LHCN-M2 (cell line): ENCODE measurements around the gene CELA2B. TPM values are rescaled to one million over a fixed set of nuclear protein-coding genes. Genes with fewer than 3 reads are reported as not detected.
"Not testable (repeated sequence)": the region's sequence is repeated elsewhere in the genome, so short reads cannot be mapped to it uniquely, and the experiment has no call there.

Experiments
- DNase-seq: peaks from one replicate; pipeline ENCODE4 v3.0.0-alpha.2; 2012; ENCODE audit warnings: low read depth
- total RNA-seq: library from RNA; depleted of rRNA; stranded (reverse); fragments of >200 nt; gene quantifications from 2 replicates; pipeline ENCODE4 v1.2.3, GENCODE V29; 2014

Gene CELA2B
- total RNA-seq, 1 experiment from 2014 or later, result not detected

DNA sequence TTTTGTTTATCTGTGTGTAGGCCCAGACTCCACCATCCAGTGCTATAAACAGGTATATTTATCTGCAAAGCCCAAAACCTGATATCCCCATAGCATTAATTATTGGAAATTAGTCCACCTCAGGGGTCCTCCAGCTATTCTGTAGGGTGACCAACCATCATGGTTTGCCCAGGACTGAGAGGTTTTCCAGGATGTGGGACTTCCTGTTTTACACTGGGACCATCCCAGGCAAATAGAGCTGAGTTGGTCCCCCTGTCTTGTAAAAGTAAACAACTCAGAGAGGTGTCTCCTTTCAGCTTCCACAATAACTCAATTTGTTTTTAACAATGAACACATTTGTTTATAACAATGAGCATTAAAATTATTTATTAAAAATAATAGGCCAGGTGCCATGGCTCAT lies 7.8 kb upstream of the CELA2B start:
- no peak for DNase-seq

DNA sequence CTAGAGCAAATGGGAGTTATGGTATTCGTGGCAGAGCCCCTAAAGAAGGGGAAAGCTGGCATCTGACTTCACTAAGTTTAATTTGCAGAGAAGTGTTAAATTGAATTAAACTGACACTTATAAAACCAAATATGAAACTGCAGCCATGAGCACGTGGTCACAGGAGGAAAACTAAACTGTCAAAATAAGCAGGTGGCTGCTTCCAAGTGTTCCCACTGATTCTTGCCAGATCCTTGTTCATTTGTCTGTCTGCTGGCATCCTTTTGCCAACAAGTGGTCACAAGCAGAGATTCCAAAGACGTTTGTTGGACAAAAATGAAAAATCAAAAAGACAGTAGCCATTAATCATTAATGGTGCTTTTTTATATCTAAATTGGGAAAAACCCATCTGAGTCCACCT lies 6.5 kb upstream of the CELA2B start:
- no peak for DNase-seq

- peak; percentile 38 for DNase-seq
Observed at GRCh38 chr1:15469821-15470448, 6.0 kb upstream of the CELA2B start.

- DNase-seq, result not testable (repeated sequence)
Observed at GRCh38 chr1:15471067-15471466, 4.8 kb upstream of the CELA2B start.

GRCh38 chr1:15471723-15472122 lies 4.2 kb upstream of the CELA2B start:
- not testable (repeated sequence) for DNase-seq

DNA sequence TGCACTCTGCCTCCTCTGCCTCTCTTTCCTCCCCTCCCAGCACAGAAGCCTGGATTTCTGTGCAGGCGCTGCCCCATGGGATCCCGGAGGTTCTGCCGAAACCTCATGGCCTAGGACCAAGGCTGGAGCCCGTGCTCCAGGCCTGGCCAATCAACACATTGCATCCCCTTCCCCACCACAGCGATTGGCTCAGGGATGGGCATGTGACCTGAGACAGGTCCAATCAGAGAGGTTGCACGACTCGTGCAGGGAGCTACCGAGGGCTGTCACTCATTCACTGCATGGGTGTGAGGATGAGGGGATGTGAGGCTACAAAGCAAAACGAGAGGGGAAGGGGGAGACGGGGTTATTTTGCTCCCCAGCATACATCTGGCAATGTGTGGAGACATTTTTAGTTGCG lies 3.3 kb upstream of the CELA2B start:
- DNase-seq, result no peak

- no peak for DNase-seq
Observed at GRCh38 chr1:15476927-15477326, 1.0 kb downstream of the CELA2B start.

DNA sequence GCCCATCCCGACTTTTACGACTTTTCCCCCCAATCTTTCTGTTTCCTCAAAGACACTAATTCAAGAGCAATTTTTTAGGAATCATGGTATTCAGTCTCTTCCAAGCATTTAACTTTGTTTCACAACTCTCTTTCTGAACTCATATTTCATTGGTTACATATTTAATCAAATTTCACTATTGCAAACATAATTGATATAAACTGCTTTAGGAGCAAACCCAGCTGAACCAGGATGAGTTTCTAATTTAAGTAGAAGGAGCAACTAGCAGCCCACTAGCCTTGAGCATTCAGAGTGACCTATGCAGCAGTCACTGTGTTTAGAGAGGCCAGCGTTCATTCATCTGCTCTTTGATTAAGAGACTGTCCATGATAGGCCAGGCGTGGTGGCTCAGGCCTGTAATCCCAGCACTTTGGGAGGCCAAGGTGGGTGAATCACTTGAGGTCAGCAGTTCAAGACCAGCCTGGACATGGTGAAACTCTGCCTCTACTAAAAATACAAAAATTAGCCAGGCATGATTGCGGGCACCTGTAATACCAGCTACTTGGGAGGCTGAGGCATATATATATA lies 1.8 kb downstream of the CELA2B start:
- DNase-seq, result no peak

DNA sequence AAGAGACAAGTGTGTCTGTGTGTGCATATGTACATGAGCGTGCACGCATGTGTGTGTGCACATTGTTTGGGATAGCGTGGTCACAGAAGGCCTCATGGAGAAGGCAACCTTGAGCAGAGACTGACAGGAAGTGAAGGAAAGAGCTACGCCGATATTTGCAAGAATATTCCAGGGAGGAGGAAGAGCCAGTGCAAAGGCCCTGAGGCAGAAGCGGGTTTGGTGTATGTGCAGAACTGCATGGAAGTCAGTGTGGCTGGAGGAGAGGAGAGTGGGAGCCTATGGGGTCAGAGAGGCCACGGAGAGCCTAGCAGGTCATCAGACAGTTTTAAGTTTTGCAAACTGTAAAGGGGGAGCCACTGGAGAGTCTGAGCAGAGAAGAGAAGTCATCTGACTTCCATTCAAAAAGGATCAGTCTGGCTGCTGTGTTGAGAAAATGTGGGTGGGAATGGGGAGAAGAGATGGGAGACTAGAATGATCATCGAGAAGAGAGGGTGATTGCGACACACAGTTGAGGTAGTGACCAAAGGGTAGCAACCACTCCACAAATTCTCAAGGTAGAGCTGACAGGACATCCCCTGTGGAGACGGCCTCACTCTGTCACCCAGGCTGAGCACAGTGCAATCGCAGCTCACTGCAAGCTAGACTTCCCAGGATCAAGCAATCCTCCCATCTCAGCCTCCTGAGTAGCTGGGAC lies 3.9 kb downstream of the CELA2B start:
- no peak for DNase-seq

DNA sequence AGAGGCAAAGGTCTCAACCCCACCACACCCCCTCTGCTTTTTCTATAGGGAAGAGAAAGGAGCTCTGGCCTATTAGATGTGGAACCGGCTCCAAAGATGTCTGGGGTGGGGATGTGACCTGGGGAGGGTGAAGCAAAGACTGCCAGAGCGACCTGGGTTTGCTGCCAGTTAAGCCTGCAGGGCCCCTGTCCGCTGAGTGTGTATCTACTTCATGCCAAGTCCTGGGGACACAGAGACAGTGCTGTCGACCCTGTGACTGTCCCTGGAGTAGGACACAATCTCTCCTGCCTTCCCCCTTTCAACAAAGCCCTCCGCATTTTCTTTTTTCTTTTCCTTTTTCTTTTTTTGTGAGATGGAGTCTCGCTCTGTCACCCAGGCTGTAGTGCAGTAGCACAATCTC lies 6.6 kb downstream of the CELA2B start:
- not testable (repeated sequence) for DNase-seq

- not testable (repeated sequence) for DNase-seq
Observed at GRCh38 chr1:15482983-15483543, 7.2 kb downstream of the CELA2B start.

- no peak for DNase-seq
Observed at GRCh38 chr1:15483971-15484370, 8.1 kb downstream of the CELA2B start.

GRCh38 chr1:15484443-15484842 lies 8.5 kb downstream of the CELA2B start:
- DNase-seq, result not testable (repeated sequence)

DNA sequence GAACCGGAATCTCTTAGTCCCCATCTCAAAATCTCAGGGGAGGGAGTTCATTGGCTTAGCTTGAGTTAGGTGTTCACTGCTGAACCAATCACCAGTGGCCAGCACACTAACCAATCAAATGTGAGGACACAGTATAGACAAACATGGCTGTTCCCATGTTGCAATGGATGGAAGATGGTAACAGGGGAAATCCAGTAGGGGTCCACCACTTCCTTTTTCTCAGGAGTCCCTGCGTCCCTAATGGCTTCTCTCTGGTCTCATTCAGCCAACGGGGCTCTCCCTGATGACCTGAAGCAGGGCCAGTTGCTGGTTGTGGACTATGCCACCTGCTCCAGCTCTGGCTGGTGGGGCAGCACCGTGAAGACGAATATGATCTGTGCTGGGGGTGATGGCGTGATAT lies 9.7 kb downstream of the CELA2B start:
- no peak for DNase-seq

GRCh38 chr1:15486844-15487610 lies 11.1 kb downstream of the CELA2B start:
- DNase-seq, result not testable (repeated sequence)

DNA sequence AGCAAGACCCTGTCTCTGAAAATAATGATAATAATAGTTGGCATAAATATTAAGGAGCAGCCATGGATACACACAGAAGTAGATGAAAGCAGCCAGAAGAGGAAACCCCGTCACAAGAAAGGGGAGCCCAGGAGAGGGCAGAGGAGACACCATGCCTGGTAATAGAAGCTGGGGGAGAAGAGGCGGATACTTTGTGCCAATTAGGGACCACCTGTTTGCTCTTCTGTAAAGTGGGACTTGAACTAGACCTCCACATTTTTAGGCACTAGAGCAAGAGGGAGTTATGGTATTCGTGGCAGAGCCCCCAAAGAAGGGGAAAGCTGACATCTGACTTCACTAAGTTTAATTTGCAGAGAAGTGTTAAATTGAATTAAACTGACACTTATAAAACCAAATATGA lies 12.5 kb downstream of the CELA2B start:
- no peak for DNase-seq

GRCh38 chr1:15489052-15489736 lies 13.3 kb downstream of the CELA2B start:
- peak; percentile 69 for DNase-seq

GRCh38 chr1:15491010-15491409 lies 15.1 kb downstream of the CELA2B start:
- peak; percentile 2 for DNase-seq

DNA sequence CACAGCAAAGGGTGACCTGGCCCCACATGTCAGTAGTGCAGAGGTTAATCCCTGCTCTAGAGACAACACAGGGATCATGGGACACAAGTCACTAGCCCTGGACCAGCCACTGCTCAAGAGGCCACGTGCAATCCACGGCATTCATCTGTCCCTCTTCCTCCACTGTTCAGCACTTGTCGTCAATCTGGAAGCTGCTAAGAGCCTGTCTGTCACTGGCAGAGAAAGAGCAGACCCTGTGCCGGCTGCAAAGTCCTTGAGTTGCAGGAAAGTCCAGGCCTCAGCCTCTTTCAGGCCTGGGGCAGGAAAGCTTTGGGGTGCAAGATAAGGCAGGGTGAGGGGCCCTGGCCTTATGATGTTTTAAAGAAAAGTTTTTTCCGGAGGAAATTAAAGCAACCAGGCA lies 16.7 kb downstream of the CELA2B start:
- no peak for DNase-seq

DNA sequence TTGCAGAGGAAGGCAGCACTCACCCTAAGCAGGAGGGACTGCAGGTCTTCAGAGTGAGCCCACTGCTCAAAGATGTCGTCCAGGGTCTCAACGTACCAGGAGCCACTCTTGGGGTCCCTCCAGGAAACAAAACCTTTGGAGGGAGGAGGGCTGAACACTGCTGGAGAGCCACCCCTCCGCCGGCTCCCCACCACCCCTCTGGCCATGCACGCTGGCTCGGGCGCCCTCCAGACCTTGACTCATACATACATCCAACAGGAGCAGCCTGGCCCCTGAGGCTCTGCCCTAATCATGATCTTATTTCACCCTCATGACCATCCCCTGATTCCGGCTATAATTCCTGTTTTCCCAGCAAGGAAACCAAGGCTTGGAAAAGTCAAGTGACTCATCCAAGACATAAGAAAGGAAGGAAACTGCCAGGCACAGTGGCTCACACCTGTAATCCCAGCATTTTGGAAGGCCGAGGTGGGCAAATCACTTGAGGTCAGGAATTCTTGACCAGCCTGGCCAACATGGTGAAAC lies 18.0 kb downstream of the CELA2B start:
- DNase-seq, result no peak
